Measurements from ENCODE around the gene PLA2G5.

- TF ChIP-seq CTCF (IDR thresholded peaks at IDR 0.05; ENCODE audit: low read depth, low read length), result no peak
- TF ChIP-seq POLR2A (IDR thresholded peaks at IDR 0.05; ENCODE audit: extremely low read depth, insufficient read length), result no peak
- TF ChIP-seq, protein P1, sequence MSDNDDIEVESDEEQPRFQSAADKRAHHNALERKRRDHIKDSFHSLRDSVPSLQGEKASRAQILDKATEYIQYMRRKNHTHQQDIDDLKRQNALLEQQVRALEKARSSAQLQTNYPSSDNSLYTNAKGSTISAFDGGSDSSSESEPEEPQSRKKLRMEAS (IDR thresholded peaks at IDR 0.05; ENCODE audit: low read depth, low read length), result no peak
Measured at GRCh38 chr1:20059847-20060246, 10.1 kb upstream of the PLA2G5 start.

All from NB4 (cell line).